ENCODE measurements around the gene CFB.

Gene CFB

DNA sequence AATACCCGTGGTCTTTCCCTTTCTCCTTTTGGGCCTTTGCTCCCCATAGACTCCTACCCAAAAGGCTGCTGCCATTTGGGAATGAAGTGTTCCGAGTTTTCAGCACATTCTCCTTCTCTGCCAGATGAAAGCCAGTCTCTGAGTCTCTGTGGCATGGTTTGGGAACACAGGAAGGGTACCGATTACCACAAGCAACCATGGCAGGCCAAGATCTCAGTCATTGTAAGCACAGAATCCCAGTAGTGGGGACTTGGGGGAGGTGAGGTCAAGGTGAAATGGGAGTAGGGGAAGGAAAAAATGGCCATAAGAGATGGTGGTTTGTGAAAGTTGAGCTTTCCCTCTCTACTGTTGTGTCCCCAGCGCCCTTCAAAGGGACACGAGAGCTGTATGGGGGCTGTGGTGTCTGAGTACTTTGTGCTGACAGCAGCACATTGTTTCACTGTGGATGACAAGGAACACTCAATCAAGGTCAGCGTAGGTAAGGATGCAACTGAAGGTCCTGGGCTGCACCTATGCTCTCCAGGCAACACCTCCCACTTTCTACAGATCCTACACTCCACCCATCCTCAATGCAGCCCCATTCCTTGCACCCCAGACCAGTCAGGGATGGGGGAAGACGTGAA, 4.1 kb downstream of the CFB start:
- DNase-seq: no peak

GRCh38 chr6:31952140-31952805, 6.4 kb downstream of the CFB start:
- DNase-seq: no peak

- no peak for DNase-seq
Measured at GRCh38 chr6:31952890-31953289, 7.0 kb downstream of the CFB start.

DNA sequence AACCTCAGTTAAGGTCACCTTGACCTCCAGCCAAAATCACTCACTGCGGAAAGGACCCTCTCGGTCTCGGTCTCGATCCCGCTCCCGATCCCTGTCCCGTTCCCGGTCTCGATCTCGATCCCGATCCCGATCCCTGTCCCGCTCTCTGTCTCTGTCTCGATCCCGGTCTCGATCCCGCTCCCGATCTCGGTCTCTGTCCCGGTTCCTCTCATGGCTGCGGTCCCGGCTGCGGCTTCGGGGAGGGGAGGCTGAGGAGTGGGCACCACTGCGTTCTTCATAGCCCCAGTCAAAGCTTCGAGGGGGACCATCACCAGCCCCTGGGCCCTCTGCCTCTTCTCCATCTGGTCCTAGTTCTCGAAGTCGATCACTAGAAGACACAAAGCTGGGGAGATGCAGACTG, 8.6 kb downstream of the CFB start:
- no peak for DNase-seq

GRCh38 chr6:31956796-31957195, 10.9 kb downstream of the CFB start:
- DNase-seq: no peak

GRCh38 chr6:31958412-31958740, 12.5 kb downstream of the CFB start:
- no peak for DNase-seq

DNA sequence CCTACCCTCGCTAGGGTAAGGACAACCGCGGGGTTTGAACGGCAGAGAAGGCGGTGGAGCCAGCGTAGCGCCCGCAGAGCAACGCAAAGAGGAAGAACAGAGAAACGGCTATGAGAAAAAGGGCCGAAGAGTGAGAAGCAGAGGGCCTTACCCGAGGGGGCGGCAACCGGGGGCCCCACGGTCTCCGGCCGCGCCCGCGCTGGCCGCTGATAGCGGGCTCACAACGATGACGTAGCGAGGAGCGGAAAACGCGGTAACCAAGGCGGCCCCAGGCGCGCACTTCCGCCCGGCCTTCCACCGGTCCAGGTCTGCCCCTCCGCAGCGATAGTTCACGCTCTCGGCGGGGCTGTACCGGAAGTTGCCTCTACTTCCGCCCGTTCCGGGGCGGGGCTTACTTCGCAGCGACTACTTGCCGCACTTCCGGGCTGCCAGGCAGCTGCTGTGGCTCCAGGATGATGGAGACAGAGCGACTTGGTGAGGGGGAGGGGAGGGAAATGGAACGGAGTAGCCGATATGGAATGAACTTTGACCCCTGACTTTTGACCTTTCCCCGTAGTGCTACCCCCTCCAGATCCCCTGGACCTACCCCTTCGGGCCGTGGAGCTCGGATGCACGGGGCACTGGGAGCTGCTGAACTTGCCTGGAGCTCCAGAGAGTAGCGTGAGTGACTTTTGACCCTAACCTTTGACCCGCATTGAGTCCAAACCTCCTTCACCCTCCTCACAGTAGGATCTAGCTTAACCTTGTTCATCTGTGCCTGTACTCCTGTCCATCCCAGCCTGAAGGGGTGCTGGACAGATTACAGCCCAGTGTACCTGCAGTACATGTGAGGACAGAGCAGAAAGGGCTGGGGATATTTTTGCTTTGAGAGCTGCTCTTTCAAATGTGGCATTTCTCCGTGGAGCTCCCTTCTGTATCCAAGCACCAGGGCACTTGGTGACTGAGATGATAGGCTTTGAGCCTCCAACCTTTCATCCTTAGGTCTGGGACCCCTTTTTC, 13.1 kb downstream of the CFB start, which contains the start of the genes NELFE and SKIC2:
TSS of gene NELFE (minus strand) at position 231 of the 999 bp plus-strand sequence. CDS start 525 bp downstream, outside the sequence.
TSS of gene SKIC2 (plus strand) at position 435 of the 999 bp plus-strand sequence. CDS start at position 453, 18 bp downstream.
- peak; percentile 97 for DNase-seq

DNA sequence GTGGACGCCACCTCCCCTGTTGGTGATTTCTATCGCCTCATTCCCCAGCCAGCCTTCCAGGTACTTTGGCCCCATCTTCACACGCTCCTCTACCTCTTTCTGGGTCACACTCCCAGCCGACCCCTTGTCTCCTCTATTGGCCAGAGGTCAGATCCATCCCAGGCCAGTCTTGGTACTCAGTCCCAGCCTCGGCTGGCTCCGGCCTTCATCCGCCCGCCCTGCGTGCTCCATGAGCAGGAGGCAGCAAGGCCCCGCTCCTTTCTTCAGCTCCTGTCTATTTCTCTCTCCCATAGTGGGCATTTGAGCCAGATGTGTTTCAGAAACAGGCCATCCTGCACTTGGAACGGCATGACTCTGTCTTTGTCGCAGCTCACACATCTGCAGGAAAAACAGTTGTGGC, 15.7 kb downstream of the CFB start:
- no peak for DNase-seq

GRCh38 chr6:31963921-31964320, 18.0 kb downstream of the CFB start:
- DNase-seq: no peak

DNA sequence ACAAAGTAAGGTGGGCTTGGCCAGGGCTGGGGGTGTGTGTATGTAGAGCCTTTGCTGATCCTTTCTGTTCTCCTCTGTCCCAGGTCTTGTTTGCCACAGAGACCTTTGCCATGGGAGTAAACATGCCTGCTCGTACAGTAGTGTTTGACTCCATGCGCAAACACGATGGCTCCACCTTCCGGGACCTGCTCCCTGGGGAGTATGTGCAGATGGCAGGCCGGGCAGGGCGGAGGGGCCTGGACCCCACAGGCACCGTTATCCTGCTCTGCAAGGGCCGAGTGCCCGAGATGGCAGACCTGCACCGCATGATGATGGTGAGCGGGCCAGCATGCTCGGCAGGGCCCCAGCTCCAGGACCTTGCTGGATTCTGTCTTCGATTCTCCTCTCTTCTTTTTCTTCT, 19.8 kb downstream of the CFB start:
- DNase-seq: no peak

- DNase-seq: no peak
Measured at GRCh38 chr6:31966506-31966905, 20.6 kb downstream of the CFB start.

DNA sequence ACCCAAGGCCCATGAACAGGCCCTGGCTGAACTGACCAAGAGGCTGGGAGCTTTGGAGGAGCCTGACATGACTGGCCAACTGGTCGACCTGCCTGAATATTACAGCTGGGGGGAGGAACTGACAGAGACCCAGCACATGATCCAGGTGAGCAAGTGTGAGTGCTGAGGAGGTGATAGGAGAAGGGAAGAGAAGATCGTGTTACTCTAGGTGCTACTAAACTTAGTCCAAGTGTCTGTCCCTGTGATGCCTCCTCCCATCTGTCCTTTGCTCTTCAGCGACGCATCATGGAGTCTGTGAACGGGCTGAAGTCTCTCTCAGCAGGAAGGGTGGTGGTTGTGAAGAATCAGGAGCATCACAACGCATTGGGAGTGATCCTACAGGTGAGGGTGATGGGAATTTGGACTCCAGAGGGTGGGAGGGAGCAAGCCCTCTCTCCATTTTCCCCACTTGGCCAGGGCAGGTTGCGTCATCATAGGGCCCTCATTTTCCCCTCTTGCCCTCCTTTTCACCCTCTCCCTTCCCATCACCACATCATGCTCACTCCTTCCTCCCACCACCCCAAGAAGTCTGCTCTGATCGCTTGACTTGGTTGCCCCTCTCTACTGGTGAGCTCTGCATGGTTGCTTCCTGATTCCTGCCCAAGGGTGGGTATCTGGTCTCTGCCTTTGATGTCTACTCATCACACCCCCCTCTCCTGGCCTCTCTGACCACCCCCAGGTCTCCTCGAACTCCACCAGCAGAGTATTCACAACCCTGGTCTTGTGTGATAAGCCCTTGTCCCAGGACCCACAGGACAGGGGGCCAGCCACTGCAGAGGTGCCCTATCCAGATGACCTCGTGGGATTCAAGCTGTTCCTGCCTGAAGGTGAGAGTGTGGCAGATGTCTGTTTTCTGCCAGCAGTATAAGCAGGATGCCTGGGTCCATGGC, 21.4 kb downstream of the CFB start:
- no peak for DNase-seq

GRCh38 chr6:31967926-31968320, 22.0 kb downstream of the CFB start:
- DNase-seq: no peak

- no peak for DNase-seq
Measured at GRCh38 chr6:31968326-31968725, 22.4 kb downstream of the CFB start.

DNA sequence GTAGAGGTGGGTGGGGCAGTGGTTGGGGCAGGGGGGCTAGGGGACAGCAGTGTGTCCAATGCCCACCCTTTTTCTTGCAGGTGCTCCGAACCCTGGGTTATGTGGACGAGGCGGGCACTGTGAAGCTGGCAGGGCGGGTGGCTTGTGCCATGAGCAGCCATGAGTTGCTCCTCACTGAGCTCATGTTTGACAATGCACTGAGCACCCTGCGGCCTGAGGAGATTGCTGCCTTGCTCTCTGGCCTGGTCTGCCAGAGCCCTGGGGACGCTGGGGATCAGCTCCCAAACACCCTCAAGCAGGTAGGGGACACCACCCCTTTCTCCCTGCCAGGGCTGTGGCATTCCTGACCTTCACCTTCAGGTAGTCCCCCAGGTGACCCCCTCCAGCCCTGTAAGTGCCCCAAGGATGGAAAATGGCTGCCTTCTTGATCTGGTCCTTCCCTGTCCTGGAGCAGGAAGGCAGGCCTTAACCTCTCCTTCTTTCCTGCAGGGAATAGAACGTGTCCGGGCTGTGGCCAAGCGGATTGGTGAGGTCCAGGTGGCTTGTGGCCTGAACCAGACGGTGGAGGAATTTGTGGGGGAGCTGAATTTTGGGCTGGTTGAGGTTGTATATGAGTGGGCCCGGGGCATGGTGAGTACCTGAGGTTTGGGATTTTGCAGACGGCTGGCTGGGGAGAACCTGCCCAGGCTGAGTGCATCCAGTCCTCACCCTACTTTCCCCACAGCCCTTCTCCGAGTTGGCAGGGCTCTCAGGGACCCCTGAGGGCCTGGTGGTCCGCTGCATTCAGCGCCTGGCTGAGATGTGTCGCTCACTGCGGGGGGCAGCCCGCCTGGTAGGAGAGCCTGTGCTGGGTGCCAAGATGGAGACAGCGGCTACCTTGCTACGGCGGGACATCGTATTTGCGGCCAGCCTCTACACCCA, 23.2 kb downstream of the CFB start:
- no peak for DNase-seq

DNA sequence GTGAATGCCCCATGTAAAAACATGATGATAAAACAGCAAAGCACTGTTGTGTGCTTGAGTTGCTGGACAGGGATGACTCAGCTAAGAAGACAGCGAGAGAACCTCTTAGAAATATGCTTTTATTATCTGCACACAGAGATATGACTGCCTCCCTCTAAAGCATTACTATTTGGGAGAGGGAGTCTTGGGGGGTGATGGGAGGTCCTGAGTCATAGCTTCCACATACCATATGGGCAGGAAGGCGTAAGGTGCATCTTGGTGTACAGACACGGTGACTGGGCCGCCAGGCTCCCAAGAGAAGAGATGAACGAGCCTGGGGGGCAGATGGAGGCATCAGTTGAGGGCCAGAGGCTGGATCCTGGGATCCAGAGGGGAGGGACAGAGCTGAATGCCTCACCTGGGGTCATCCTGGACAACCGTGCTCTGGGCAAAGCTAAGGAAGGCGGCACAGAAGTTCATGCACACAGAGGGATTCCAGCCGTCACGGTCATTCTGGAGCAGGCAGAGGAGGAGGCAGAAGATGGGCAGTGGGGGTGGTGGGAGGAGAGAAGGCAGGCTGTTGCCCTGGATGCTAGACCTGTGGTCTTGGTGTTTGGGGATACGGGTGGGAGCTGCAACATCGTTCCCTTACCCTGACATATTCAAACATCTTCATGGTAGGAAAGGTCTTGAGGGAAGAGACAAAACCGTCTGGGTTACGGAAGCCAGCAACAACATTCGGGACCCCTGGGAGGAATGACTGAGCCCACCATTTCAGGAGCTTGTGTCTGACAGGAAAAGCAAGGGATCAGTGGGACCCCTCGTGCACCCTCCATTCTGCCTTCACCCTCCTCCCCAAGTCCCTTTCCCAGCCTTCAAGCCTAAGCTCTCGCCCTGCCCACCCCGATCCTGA, 24.1 kb downstream of the CFB start:
- no peak for DNase-seq

- no peak for DNase-seq
Measured at GRCh38 chr6:31970604-31971271, 24.8 kb downstream of the CFB start.

DNA sequence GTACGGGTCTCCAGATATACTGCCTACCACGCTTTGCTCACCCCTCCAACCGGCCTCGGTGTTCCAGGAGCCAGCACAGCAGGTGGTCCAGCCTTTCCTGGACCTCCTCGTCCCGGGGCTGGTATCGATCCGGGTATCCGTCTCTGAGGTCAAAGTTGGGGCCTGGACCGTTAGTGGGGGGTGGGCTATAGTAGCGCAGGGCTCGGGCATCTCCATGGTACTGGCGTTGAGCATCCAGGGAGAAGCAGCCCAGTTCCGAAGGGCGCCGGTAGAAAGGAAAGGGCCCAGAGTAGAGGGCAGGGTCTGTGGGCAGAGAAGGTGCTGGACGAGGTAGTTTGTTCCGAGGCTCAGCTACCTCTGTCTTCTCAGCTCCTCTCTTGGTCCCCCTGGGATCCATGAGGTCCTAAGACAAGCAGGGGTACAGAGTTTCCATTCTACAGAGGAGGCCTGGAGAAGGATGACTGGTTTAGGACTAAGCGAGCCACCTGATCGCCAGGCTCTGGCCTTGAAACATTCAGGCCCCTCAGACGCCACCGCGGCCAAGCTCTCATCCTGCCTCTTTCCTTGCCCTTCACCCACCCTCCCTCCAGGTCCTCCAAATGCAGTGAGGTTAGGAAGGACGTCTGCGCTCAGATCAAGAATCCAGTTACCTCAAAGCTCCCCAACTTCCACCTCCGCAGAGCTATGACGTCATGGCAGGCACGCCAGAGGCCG, 25.5 kb downstream of the CFB start:
- DNase-seq: no peak
